ENCODE measurements around the gene GATAD2B. TPM values are rescaled to one million over a fixed set of nuclear protein-coding genes. Genes with fewer than 3 reads are reported as not detected.

The GATAD2B gene
- total RNA-seq, 1 donor from 2014 or later: 70.2 TPM

GRCh38 chr1:153934746-153935145 is 12.0 kb upstream of the GATAD2B start:
- intact Hi-C loops (cut with micrococcal nuclease): no loop called here
- no peaks in the 10 kb centered on the region for H3K9me3 Mint-ChIP-seq
- H3K27ac Mint-ChIP-seq: no peak overlapping the region
- H3K4me1 Mint-ChIP-seq (ENCODE audit: low read depth): no peaks in the 10 kb centered on the region
- H3K36me3 Mint-ChIP-seq (ENCODE audit: low read depth): peaks cover 76% of the 10 kb centered on the region
- H3K27me3 Mint-ChIP-seq (ENCODE audit: low read depth): no peaks in the 10 kb centered on the region
- DNase-seq (ENCODE audit: low spot score): no peak
- H3K4me3 Mint-ChIP-seq (ENCODE audit: low read depth): no peak overlapping the region

- H3K4me1 Mint-ChIP-seq (ENCODE audit: low read depth): no peaks in the 10 kb centered on the region
- no peaks in the 10 kb centered on the region for H3K27me3 Mint-ChIP-seq (ENCODE audit: low read depth)
- no peaks in the 10 kb centered on the region for H3K9me3 Mint-ChIP-seq
- intact Hi-C loops (cut with micrococcal nuclease): no loop called here
- no peak overlapping the region for H3K4me3 Mint-ChIP-seq (ENCODE audit: low read depth)
- H3K36me3 Mint-ChIP-seq (ENCODE audit: low read depth): peaks cover 74% of the 10 kb centered on the region
- no peak overlapping the region for H3K27ac Mint-ChIP-seq
- DNase-seq (ENCODE audit: low spot score): no peak
Measured at GRCh38 chr1:153933955-153934354, 11.2 kb upstream of the GATAD2B start.

- Mint-ChIP-seq H3K27ac (no peak overlapping the region), H3K4me3 (ENCODE audit: low read depth) (no peak overlapping the region), H3K9me3 (no peaks in the 10 kb centered on the region), H3K36me3 (ENCODE audit: low read depth) (peaks cover 73% of the 10 kb centered on the region), H3K4me1 (ENCODE audit: low read depth) (no peaks in the 10 kb centered on the region), H3K27me3 (ENCODE audit: low read depth) (no peaks in the 10 kb centered on the region)
- no peak for DNase-seq (ENCODE audit: low spot score)
- intact Hi-C loops (cut with micrococcal nuclease): no loop called here
Measured at GRCh38 chr1:153933430-153933829, 10.7 kb upstream of the GATAD2B start.

- Mint-ChIP-seq H3K27me3 (ENCODE audit: low read depth) (no peaks in the 10 kb centered on the region), H3K4me3 (ENCODE audit: low read depth) (no peak overlapping the region), H3K36me3 (ENCODE audit: low read depth) (peaks cover 68% of the 10 kb centered on the region), H3K9me3 (no peaks in the 10 kb centered on the region), H3K4me1 (ENCODE audit: low read depth) (peaks cover 4% of the 10 kb centered on the region), H3K27ac (no peak overlapping the region)
- no peak for DNase-seq (ENCODE audit: low spot score)
- intact Hi-C loops (cut with micrococcal nuclease): no loop called here
Measured at GRCh38 chr1:153932156-153933131, 9.7 kb upstream of the GATAD2B start.

GRCh38 chr1:153929981-153930948 is 7.5 kb upstream of the GATAD2B start:
- Mint-ChIP-seq H3K36me3 (ENCODE audit: low read depth) (peaks cover 47% of the 10 kb centered on the region), H3K4me1 (ENCODE audit: low read depth) (peaks cover 4% of the 10 kb centered on the region), H3K27ac (no peak overlapping the region), H3K4me3 (ENCODE audit: low read depth) (no peak overlapping the region), H3K9me3 (no peaks in the 10 kb centered on the region), H3K27me3 (ENCODE audit: low read depth) (no peaks in the 10 kb centered on the region)
- DNase-seq (ENCODE audit: low spot score): no peak
- intact Hi-C loops (cut with micrococcal nuclease): no loop called here

GRCh38 chr1:153929426-153929825 is 6.7 kb upstream of the GATAD2B start:
- Mint-ChIP-seq H3K36me3 (ENCODE audit: low read depth) (peaks cover 38% of the 10 kb centered on the region), H3K9me3 (no peaks in the 10 kb centered on the region), H3K4me3 (ENCODE audit: low read depth) (no peak overlapping the region), H3K27me3 (ENCODE audit: low read depth) (no peaks in the 10 kb centered on the region), H3K27ac (no peak overlapping the region), H3K4me1 (ENCODE audit: low read depth) (peaks cover 4% of the 10 kb centered on the region)
- DNase-seq (ENCODE audit: low spot score): no peak
- intact Hi-C loops (cut with micrococcal nuclease): no loop called here

- Mint-ChIP-seq H3K4me1 (ENCODE audit: low read depth) (peaks cover 4% of the 10 kb centered on the region), H3K27me3 (ENCODE audit: low read depth) (no peaks in the 10 kb centered on the region), H3K36me3 (ENCODE audit: low read depth) (peaks cover 34% of the 10 kb centered on the region), H3K4me3 (ENCODE audit: low read depth) (no peak overlapping the region), H3K9me3 (no peaks in the 10 kb centered on the region), H3K27ac (no peak overlapping the region)
- DNase-seq (ENCODE audit: low spot score): no peak
- intact Hi-C loops (cut with micrococcal nuclease): no loop called here
Measured at GRCh38 chr1:153928791-153929341, 6.1 kb upstream of the GATAD2B start.

- intact Hi-C loops (cut with micrococcal nuclease): no loop called here
- peak overlapping the region; percentile 37 for H3K27ac Mint-ChIP-seq
Measured at GRCh38 chr1:153928245-153928644, 5.5 kb upstream of the GATAD2B start.

GRCh38 chr1:153926405-153926804 is 3.6 kb upstream of the GATAD2B start:
- H3K36me3 Mint-ChIP-seq (ENCODE audit: low read depth): peaks cover 23% of the 10 kb centered on the region
- peaks cover 8% of the 10 kb centered on the region for H3K4me1 Mint-ChIP-seq (ENCODE audit: low read depth)
- no peak for DNase-seq (ENCODE audit: low spot score)
- H3K27me3 Mint-ChIP-seq (ENCODE audit: low read depth): no peaks in the 10 kb centered on the region
- H3K9me3 Mint-ChIP-seq: no peaks in the 10 kb centered on the region
- intact Hi-C loops (cut with micrococcal nuclease): no loop called here
- no peak overlapping the region for H3K4me3 Mint-ChIP-seq (ENCODE audit: low read depth)
- H3K27ac Mint-ChIP-seq: no peak overlapping the region

More at GRCh38 chr1:153928245-153928644, 5.5 kb upstream of the GATAD2B start:
- Mint-ChIP-seq H3K9me3 (no peaks in the 10 kb centered on the region), H3K4me3 (ENCODE audit: low read depth) (no peak overlapping the region), H3K4me1 (ENCODE audit: low read depth) (peaks cover 6% of the 10 kb centered on the region), H3K27me3 (ENCODE audit: low read depth) (no peaks in the 10 kb centered on the region), H3K36me3 (ENCODE audit: low read depth) (peaks cover 31% of the 10 kb centered on the region)
- no peak for DNase-seq (ENCODE audit: low spot score)

- no peak for DNase-seq (ENCODE audit: low spot score)
- H3K27me3 Mint-ChIP-seq (ENCODE audit: low read depth): no peaks in the 10 kb centered on the region
- H3K4me1 Mint-ChIP-seq (ENCODE audit: low read depth): peaks cover 34% of the 10 kb centered on the region
- H3K4me3 Mint-ChIP-seq (ENCODE audit: low read depth): peak overlapping the region; percentile 94
- H3K36me3 Mint-ChIP-seq (ENCODE audit: low read depth): peaks cover 24% of the 10 kb centered on the region
- H3K9me3 Mint-ChIP-seq: no peaks in the 10 kb centered on the region
- intact Hi-C loops (cut with micrococcal nuclease): loop anchor here (5.0 kb wide), 4 partner anchors 35 to 130 kb away; no protein-coding TSS in a partner anchor
- H3K27ac Mint-ChIP-seq: peak overlapping the region; percentile 94
Measured at GRCh38 chr1:153922076-153922971, 448 bp downstream of the GATAD2B start.

GRCh38 chr1:153921803-153922075 is 1.0 kb downstream of the GATAD2B start:
- Mint-ChIP-seq H3K4me3 (ENCODE audit: low read depth) (peak overlapping the region; percentile 91), H3K4me1 (ENCODE audit: low read depth) (peaks cover 34% of the 10 kb centered on the region)
- intact Hi-C loops (cut with micrococcal nuclease): loop anchor here (5.0 kb wide), 4 partner anchors 34 to 129 kb away; no protein-coding TSS in a partner anchor

More at GRCh38 chr1:153921803-153922075, 1.0 kb downstream of the GATAD2B start:
- Mint-ChIP-seq H3K36me3 (ENCODE audit: low read depth) (peaks cover 24% of the 10 kb centered on the region), H3K9me3 (no peaks in the 10 kb centered on the region), H3K27me3 (ENCODE audit: low read depth) (no peaks in the 10 kb centered on the region), H3K27ac (peak overlapping the region; percentile 93)
- no peak for DNase-seq (ENCODE audit: low spot score)
